CD4-positive, alpha-beta T cell treated with Interleukin-12 subunit alpha and Interleukin-12 subunit beta, for 1 hour (primary cell): ENCODE results near the gene LAG3.

Experiments used
- DNase-seq: peaks from one replicate; pipeline ENCODE4 v3.0.0-alpha.2; 2020

The LAG3 gene

DNA sequence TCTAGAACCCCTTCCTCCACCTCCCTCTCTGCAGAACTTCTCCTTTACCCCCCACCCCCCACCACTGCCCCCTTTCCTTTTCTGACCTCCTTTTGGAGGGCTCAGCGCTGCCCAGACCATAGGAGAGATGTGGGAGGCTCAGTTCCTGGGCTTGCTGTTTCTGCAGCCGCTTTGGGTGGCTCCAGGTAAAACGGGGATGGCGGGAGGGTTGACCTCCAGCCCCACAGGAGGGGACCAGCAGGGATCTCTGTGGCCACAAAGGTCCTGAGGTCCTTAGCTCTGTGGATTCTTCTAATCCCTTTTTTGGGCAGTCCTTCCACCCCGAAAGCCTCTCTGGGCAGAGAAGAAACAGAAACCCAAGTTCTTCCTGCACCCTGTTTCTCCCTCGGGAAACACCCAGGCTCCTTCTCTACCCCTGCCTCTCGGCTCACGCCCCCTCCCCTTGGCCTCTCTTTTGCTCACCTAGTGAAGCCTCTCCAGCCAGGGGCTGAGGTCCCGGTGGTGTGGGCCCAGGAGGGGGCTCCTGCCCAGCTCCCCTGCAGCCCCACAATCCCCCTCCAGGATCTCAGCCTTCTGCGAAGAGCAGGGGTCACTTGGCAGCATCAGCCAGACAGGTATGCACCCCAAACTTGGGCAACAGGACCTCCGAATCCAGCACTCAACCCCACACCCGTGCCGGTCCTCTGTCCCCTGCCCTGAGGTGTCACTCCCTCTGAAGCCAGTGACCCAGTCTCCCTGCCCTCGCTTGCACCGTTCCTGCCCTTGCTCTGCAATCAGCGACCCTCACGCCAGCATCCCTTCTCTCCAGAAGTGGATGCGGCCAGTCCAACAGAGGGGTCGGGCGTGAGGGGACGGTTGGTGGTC is 638 bp downstream of the LAG3 start:
- DNase-seq, result no peak

GRCh38 chr12:6773590-6774351 is 1.5 kb downstream of the LAG3 start:
- DNase-seq, result no peak

DNA sequence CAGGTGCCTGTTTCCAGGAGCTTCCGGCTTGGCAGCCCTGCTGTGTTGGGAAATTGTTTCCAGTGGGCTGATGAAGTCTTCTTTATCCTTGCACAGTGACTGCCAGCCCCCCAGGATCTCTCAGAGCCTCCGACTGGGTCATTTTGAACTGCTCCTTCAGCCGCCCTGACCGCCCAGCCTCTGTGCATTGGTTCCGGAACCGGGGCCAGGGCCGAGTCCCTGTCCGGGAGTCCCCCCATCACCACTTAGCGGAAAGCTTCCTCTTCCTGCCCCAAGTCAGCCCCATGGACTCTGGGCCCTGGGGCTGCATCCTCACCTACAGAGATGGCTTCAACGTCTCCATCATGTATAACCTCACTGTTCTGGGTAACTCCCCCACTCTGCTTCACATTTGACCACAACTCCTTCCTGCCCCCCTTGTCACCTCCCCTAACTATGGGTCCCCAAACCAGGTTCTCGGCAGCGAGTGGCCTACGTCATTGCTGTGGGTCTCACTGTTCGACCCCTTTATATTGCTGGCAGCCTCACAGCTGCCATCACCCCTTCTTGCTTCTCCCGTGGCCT is 2.3 kb downstream of the LAG3 start:
- peak; percentile 72 for DNase-seq

GRCh38 chr12:6775185-6776174 is 3.2 kb downstream of the LAG3 start:
- DNase-seq, result no peak

DNA sequence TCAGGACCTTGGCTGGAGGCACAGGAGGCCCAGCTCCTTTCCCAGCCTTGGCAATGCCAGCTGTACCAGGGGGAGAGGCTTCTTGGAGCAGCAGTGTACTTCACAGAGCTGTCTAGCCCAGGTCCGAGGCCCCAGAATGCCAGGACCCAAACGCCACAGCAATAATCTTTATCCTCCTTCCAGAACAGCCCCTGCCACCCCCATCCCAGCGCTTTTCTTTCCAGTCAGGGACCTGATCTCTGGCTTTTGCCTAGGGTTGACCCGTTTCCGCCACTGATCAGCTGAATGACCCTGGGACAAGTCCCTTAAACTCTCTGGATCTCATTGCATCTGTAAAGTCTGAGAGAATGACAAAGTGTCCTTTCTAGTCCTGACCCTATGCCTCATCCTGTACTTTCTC is 5.1 kb downstream of the LAG3 start:
- no peak for DNase-seq

GRCh38 chr12:6778217-6778573 is 5.9 kb downstream of the LAG3 start:
- DNase-seq, result no peak

DNA sequence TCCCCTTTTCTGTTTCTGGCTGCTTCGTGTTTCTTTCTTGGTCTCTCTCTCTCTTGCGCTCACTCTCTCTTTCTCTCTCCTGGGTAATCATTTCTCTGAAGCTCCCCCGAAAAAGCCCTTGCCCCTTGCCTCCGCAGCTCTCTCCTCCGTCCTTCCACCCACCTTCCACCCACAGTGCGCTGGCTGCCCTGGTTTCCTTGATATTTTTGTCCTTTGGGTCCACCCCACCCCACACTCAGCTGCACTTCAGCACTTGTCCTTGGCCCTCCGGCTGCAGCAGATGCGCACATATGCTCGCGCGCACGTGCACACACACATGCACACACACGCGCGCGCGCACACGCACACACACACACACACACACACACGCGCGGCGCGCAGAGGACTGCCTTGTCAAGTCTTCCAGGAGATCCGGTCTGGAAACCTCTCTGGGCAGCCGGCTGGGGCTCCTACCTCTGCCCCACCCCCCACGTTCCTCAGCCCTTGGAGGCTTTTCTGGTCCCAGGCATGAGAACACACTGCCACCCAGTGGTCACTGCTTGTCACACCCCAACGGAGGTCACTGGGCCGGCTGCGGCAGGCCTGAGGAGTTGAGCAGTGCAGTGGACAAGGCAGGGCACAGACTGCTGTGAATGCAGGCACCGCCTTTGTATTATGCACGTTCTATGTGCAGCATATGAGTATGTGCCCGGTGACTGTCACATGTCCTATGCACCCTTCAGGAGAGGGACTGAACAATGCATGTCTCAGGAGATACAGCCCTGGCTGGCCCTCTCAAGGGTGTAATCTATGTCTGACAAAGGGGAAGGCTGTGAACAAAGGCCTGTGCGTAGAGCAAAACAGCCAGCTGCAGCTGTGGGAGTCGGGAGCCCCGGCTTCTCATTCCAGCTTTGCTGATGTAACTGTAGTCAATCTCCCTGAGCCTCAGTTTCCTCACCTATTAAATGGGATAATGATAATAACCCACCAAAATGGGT is 6.5 kb downstream of the LAG3 start:
- peak; percentile 89 for DNase-seq

DNA sequence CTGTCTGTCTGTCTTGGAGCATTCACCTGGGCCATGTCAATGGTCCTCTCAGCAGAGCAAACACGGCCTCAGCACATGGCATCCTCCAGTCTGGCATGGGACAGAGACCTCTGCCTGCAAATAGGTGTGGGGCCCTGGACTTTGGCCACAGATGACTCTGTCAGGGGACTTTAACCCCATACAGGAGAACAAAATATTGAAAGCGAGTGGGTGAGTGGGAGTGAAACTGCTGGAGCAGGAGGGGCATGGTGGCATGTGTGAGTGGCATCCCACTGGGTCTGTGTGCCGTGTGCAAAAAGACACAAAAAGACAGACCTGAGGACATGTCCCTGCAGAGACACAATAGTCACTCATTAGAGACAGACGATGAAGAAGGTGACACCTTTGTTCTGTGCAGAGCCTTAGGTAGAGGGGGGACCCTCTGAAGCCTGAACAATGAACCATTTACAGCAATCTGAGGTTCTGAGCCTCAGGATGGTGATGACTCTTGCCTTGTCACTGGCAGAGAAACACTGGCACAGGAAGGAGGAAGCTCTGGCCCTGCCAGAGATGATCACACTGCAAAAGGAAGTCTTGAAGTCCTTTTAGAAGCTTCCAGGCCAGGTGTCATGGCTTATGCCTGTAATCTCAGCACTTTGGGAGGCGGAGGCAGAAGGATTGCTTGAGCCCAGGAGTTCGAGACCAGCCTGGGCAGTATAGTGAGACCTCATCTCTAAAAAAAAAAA is 7.5 kb downstream of the LAG3 start:
- no peak for DNase-seq

GRCh38 chr12:6780573-6780972 is 8.3 kb downstream of the LAG3 start:
- DNase-seq, result no peak

DNA sequence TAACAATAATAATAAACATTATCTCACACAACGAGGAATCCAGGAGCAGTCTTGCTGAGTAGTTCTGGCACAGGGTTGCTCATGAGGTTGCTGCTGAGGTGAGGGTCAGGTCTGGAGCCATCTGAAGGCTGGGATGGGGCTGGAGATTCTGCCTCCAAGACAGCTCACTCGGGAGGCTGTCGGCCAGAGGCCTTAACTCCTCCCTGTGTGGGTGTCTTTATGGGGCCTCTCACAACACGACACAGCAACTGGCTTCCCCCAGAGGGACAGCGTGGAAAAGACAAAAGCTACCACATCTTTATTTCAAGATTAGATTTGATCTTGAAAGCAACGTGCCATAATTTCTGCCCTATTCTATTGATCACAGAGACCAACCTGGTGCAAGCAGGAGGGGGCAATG is 9.8 kb downstream of the LAG3 start:
- DNase-seq, result no peak

GRCh38 chr12:6782850-6783566 is 10.7 kb downstream of the LAG3 start:
- no peak for DNase-seq

DNA sequence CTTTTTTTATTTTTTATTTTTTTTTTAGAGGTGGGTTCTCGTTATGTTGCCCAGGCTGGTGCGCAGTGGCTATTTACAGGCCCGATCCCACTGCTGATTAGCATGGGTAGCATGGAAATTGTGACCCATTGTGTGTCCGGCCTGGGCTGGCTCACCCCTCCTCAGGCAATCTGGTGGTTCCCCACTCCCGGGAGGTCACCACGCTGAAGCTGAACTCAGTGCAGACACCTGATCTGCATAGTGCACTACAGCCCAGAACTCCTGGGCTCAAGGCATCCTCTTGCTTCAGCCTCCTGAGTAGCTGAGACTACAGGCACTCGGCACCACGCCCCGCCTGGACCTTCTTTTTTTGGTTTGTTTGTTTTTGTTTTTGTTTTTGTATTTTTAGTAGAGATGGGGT is 11.5 kb downstream of the LAG3 start:
- no peak for DNase-seq

- DNase-seq, result no peak
Observed at GRCh38 chr12:6784296-6784695, 12.0 kb downstream of the LAG3 start.

DNA sequence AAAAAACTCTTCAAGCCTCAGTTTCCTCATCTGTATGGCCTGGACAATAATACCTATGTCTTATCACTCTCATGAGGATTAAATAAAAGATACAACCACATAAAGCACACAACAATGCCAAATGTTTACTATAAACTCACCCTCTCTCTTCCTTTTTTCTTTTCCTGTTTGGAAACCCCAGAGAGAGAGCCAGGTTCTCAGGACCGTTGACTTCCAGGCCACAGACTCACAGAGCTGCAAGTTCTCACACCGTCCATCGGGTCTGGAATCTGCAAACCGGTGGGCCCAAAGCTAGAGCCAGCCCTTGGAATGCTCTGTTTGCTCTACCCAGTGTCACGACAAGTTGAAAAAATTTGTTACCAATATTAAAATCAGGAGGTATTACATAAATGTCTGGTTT is 12.4 kb downstream of the LAG3 start:
- no peak for DNase-seq

- DNase-seq, result peak; percentile 43
Observed at GRCh38 chr12:6786416-6787094, 14.2 kb downstream of the LAG3 start.

GRCh38 chr12:6787309-6787708 is 15.0 kb downstream of the LAG3 start:
- no peak for DNase-seq

DNA sequence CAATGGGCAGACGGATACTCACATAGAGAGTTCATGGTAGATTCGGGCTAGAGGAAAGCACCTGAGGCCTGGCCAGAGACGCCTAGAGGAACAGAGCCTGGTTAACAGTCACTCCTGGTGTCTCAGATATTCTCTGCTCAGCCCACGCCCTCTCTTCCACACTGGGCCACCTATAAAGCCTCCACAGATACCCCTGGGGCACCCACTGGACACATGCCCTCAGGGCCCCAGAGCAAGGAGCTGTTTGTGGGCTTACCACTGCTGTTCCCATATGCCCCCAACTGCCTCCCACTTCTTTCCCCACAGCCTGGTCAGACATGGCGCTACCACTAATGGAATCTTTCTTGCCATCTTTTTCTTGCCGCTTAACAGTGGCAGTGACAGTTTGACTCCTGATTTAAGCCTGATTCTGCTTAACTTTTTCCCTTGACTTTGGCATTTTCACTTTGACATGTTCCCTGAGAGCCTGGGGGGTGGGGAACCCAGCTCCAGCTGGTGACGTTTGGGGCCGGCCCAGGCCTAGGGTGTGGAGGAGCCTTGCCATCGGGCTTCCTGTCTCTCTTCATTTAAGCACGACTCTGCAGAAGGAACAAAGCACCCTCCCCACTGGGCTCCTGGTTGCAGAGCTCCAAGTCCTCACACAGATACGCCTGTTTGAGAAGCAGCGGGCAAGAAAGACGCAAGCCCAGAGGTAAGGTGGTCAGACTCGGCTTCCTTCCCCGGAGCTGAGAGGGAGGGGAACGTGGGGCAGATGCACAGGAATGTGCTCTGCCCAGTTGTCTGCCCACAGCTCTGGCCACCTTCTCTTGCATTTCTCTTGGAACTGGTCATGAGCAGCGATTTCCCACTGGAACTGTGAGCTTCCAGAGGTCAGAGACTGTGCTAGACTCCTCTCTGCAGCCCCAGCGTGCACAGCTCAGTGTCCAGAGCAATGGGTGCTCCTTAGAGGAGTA is 16.9 kb downstream of the LAG3 start, which contains the start of gene CD4:
TSS of gene CD4 (plus strand) at position 557 of the 953 bp plus-strand sequence. CDS start 10,611 bp downstream, outside the sequence.
- peak; percentile 74 for DNase-seq
